ENCODE data around the gene FYCO1.

FYCO1 gene

DNA sequence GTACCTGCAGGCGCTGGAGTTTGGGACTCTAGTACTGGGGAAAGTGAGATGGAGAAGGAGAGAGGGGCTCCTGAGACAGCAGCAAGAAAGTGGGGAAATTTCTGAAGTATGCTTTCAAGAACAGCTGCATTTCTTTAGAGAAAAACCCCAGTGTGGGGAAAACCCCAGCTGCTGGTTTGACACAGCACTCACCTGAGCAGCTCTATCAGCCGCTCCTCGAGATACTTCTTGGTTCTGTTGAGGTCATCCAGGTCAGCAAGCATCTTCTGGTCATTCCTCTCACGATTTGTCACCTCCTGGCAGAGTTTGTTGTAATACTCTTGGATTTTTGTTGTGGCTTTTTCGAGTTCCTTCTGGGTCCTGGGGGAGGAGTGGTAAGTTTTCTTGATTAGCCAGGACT lies 33.6 kb downstream of the FYCO1 start:
- peaks cover 74 to 99% of the 10 kb centered on the region in 2 donors for H3K36me3 ChIP-seq (replicated peaks in 1 of 2; ENCODE audit: control insufficient read depth in 2 of 2, insufficient read depth in 2 of 2, low read length in 2 of 2)

DNA sequence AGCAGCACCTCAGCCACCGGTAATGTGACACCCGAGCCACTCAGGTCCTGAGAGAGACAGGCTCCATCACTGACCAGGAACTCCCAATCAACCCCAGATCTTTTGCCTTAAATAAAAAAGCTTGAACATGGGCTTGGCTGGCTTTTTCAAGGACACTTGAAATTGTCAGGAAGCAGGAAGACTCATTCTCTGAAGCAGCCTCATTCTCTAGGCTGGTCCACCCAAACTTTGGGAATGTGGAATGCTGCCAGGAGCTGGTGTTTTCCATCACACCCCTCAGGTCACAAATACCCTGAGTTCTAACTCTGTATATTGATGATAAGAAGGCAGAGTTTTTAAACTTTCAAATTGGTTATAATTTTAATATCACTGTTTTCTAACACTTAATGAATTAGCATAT lies 35.3 kb downstream of the FYCO1 start:
- Histone ChIP-seq H4K8ac (ENCODE audit: low read depth, low read length) (no peak overlapping the region), H3K9me3 (replicated peaks in 1 of 2; ENCODE audit: control insufficient read depth in 2 of 2, insufficient read depth in 1 of 2, low read depth in 1 of 2, low read length in 2 of 2) (no peaks in the 10 kb centered on the region), H3K27me3 (ENCODE audit: control insufficient read depth in 3 of 3, insufficient read depth in 3 of 3, low read depth in 1 of 3, low read length in 3 of 3) (no peaks in the 10 kb centered on the region), H4K91ac (ENCODE audit: low read depth, low read length, poor library complexity) (no peak overlapping the region), H3K4me1 (ENCODE audit: control insufficient read depth in 2 of 2, insufficient read depth in 1 of 2, low read depth in 1 of 2, low read length in 2 of 2) (peaks cover 0 to 4% of the 10 kb centered on the region in 2 donors), H2BK5ac (ENCODE audit: low read length) (no peak overlapping the region), H3K4ac (ENCODE audit: low read length) (no peak overlapping the region), H2AFZ (ENCODE audit: low read length) (no peak overlapping the region), H3K14ac (ENCODE audit: low read length) (no peak overlapping the region), H2BK120ac (ENCODE audit: low read depth, low read length) (no peak overlapping the region), H2BK15ac (ENCODE audit: low read length) (no peak overlapping the region), H3K4me3 (ENCODE audit: low read length in 2 of 2) (no peak overlapping the region), H3K18ac (ENCODE audit: low read length) (no peak overlapping the region), H2AK5ac (ENCODE audit: low read depth, low read length) (no peak overlapping the region), H3K4me2 (ENCODE audit: insufficient read depth, low read length, poor library complexity, severe bottlenecking) (no peak overlapping the region), H3K9ac (ENCODE audit: low read depth, low read length, poor library complexity) (no peak overlapping the region), H3K36me3 (replicated peaks in 1 of 2; ENCODE audit: control insufficient read depth in 2 of 2, insufficient read depth in 2 of 2, low read length in 2 of 2) (peaks cover 62 to 96% of the 10 kb centered on the region in 2 donors), H3K23ac (ENCODE audit: low read depth, low read length, poor library complexity) (no peak overlapping the region), H3K79me1 (ENCODE audit: low read depth, low read length) (no peaks in the 10 kb centered on the region), H3K27ac (replicated peaks; ENCODE audit: low read length) (no peak overlapping the region), H2BK12ac (ENCODE audit: low read length) (no peak overlapping the region)
- WGBS, 2 donors (ENCODE audit: extremely low coverage in 2 of 2, insufficient read length in 2 of 2, insufficient replicate concordance in 1 of 2): no CpG with 5 or more reads among the region's 2 CpGs
- no peak for DNase-seq (ENCODE audit: low spot score)

More for the DNA sequence above, 33.6 kb downstream of the FYCO1 start:
- no peak overlapping the region for H4K8ac ChIP-seq (ENCODE audit: low read depth, low read length)
- no peak overlapping the region for H3K23ac ChIP-seq (ENCODE audit: low read depth, low read length, poor library complexity)
- H2BK5ac ChIP-seq (ENCODE audit: low read length): no peak overlapping the region
- no peak overlapping the region for H3K4me3 ChIP-seq (ENCODE audit: low read length in 2 of 2)
- H3K14ac ChIP-seq (ENCODE audit: low read length): no peak overlapping the region
- H3K9ac ChIP-seq (ENCODE audit: low read depth, low read length, poor library complexity): no peak overlapping the region
- H3K79me1 ChIP-seq (ENCODE audit: low read depth, low read length): no peaks in the 10 kb centered on the region
- no peak overlapping the region for H2BK12ac ChIP-seq (ENCODE audit: low read length)
- WGBS, 2 donors (ENCODE audit: extremely low coverage in 2 of 2, insufficient read length in 2 of 2, insufficient replicate concordance in 1 of 2): no CpG with 5 or more reads among the region's 5 CpGs
- no peak overlapping the region for H3K27ac ChIP-seq (replicated peaks; ENCODE audit: low read length)
- no peak overlapping the region for H3K4ac ChIP-seq (ENCODE audit: low read length)
- no peaks in the 10 kb centered on the region for H3K27me3 ChIP-seq (ENCODE audit: control insufficient read depth in 3 of 3, insufficient read depth in 3 of 3, low read depth in 1 of 3, low read length in 3 of 3)
- H2AFZ ChIP-seq (ENCODE audit: low read length): no peak overlapping the region
- H2AK5ac ChIP-seq (ENCODE audit: low read depth, low read length): no peak overlapping the region
- H3K18ac ChIP-seq (ENCODE audit: low read length): no peak overlapping the region
- H2BK15ac ChIP-seq (ENCODE audit: low read length): no peak overlapping the region
- no peak for DNase-seq (ENCODE audit: low spot score)
- no peak overlapping the region for H3K4me2 ChIP-seq (ENCODE audit: insufficient read depth, low read length, poor library complexity, severe bottlenecking)
- H2BK120ac ChIP-seq (ENCODE audit: low read depth, low read length): no peak overlapping the region
- H3K9me3 ChIP-seq (replicated peaks in 1 of 2; ENCODE audit: control insufficient read depth in 2 of 2, insufficient read depth in 1 of 2, low read depth in 1 of 2, low read length in 2 of 2): no peaks in the 10 kb centered on the region
- peaks cover 0 to 4% of the 10 kb centered on the region in 2 donors for H3K4me1 ChIP-seq (ENCODE audit: control insufficient read depth in 2 of 2, insufficient read depth in 1 of 2, low read depth in 1 of 2, low read length in 2 of 2)
- no peak overlapping the region for H4K91ac ChIP-seq (ENCODE audit: low read depth, low read length, poor library complexity)

DNA sequence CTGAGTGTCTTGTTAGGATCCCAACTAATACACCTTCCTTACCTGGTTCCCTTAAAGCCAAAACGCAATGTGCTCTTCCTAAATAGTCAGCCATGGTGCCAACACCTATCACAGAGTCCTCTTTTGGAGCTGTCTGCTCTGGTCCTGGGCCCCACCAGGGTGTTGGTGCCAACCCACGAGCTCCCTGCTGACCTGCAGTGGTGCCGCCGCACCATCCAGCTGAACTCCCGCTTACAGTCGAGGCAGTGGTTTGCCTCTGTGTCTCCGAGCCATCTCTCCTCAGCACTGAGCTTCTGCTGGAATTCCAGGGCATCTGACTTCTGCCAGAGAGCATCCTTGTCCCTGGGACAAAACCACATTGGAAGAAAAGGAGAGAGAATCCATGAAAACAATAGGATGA lies 36.4 kb downstream of the FYCO1 start:
- Histone ChIP-seq H3K4me2 (ENCODE audit: insufficient read depth, low read length, poor library complexity, severe bottlenecking) (no peak overlapping the region), H3K23ac (ENCODE audit: low read depth, low read length, poor library complexity) (no peak overlapping the region), H3K27ac (replicated peaks; ENCODE audit: low read length) (no peak overlapping the region), H2BK12ac (ENCODE audit: low read length) (no peak overlapping the region), H2AFZ (ENCODE audit: low read length) (no peak overlapping the region), H2BK15ac (ENCODE audit: low read length) (no peak overlapping the region), H3K4me3 (ENCODE audit: low read length in 2 of 2) (no peak overlapping the region), H2AK5ac (ENCODE audit: low read depth, low read length) (no peak overlapping the region), H4K91ac (ENCODE audit: low read depth, low read length, poor library complexity) (no peak overlapping the region), H3K4me1 (ENCODE audit: control insufficient read depth in 2 of 2, insufficient read depth in 1 of 2, low read depth in 1 of 2, low read length in 2 of 2) (peaks cover 0 to 4% of the 10 kb centered on the region in 2 donors), H3K9ac (ENCODE audit: low read depth, low read length, poor library complexity) (no peak overlapping the region), H4K8ac (ENCODE audit: low read depth, low read length) (no peak overlapping the region), H3K79me1 (ENCODE audit: low read depth, low read length) (no peaks in the 10 kb centered on the region), H3K9me3 (replicated peaks in 1 of 2; ENCODE audit: control insufficient read depth in 2 of 2, insufficient read depth in 1 of 2, low read depth in 1 of 2, low read length in 2 of 2) (no peaks in the 10 kb centered on the region), H2BK5ac (ENCODE audit: low read length) (no peak overlapping the region), H3K18ac (ENCODE audit: low read length) (no peak overlapping the region), H2BK120ac (ENCODE audit: low read depth, low read length) (no peak overlapping the region), H3K36me3 (replicated peaks in 1 of 2; ENCODE audit: control insufficient read depth in 2 of 2, insufficient read depth in 2 of 2, low read length in 2 of 2) (peaks cover 66 to 96% of the 10 kb centered on the region in 2 donors), H3K14ac (ENCODE audit: low read length) (no peak overlapping the region), H3K4ac (ENCODE audit: low read length) (no peak overlapping the region), H3K27me3 (ENCODE audit: control insufficient read depth in 3 of 3, insufficient read depth in 3 of 3, low read depth in 1 of 3, low read length in 3 of 3) (no peaks in the 10 kb centered on the region)
- DNase-seq (ENCODE audit: low spot score): no peak
- no CpG with 5 or more reads among the region's 7 CpGs for WGBS, 2 donors (ENCODE audit: extremely low coverage in 2 of 2, insufficient read length in 2 of 2, insufficient replicate concordance in 1 of 2)

DNA sequence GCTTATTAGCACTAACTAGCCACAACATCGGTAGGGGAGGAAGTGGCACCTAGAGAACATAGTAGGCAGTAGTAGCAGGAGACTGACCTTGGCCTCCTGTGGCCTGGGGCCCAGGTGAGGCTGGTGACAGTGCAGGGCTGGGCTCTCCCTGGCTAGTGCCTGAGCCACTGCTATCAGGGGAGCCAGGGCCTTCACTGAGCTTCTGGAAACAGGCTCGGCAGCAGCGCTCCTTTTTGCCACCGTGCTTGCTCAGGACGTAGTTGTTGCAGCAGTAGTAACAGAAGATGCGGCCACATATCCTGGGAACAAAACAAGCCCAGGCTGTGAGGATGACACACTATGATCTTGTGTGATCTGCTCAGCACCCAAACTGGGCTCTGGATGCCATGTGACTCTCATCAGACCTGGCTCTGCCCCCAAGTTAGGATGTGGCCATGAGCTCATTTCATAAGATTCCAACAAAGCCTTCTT lies 37.3 kb downstream of the FYCO1 start:
- Histone ChIP-seq H3K4ac (ENCODE audit: low read length) (no peak overlapping the region), H3K9ac (ENCODE audit: low read depth, low read length, poor library complexity) (no peak overlapping the region), H3K4me1 (ENCODE audit: control insufficient read depth in 2 of 2, insufficient read depth in 1 of 2, low read depth in 1 of 2, low read length in 2 of 2) (peaks cover 0 to 4% of the 10 kb centered on the region in 2 donors), H3K27me3 (ENCODE audit: control insufficient read depth in 3 of 3, insufficient read depth in 3 of 3, low read depth in 1 of 3, low read length in 3 of 3) (no peaks in the 10 kb centered on the region), H3K9me3 (replicated peaks in 1 of 2; ENCODE audit: control insufficient read depth in 2 of 2, insufficient read depth in 1 of 2, low read depth in 1 of 2, low read length in 2 of 2) (no peaks in the 10 kb centered on the region), H2BK12ac (ENCODE audit: low read length) (no peak overlapping the region), H3K27ac (replicated peaks; ENCODE audit: low read length) (no peak overlapping the region), H3K4me2 (ENCODE audit: insufficient read depth, low read length, poor library complexity, severe bottlenecking) (no peak overlapping the region), H3K18ac (ENCODE audit: low read length) (no peak overlapping the region), H4K91ac (ENCODE audit: low read depth, low read length, poor library complexity) (no peak overlapping the region), H2AK5ac (ENCODE audit: low read depth, low read length) (no peak overlapping the region), H4K8ac (ENCODE audit: low read depth, low read length) (no peak overlapping the region), H2BK5ac (ENCODE audit: low read length) (no peak overlapping the region), H2AFZ (ENCODE audit: low read length) (no peak overlapping the region), H2BK120ac (ENCODE audit: low read depth, low read length) (no peak overlapping the region), H3K79me1 (ENCODE audit: low read depth, low read length) (no peaks in the 10 kb centered on the region), H3K14ac (ENCODE audit: low read length) (no peak overlapping the region), H3K36me3 (replicated peaks in 1 of 2; ENCODE audit: control insufficient read depth in 2 of 2, insufficient read depth in 2 of 2, low read length in 2 of 2) (peaks cover 63 to 96% of the 10 kb centered on the region in 2 donors), H2BK15ac (ENCODE audit: low read length) (no peak overlapping the region), H3K23ac (ENCODE audit: low read depth, low read length, poor library complexity) (no peak overlapping the region), H3K4me3 (ENCODE audit: low read length in 2 of 2) (no peak overlapping the region)
- DNase-seq (ENCODE audit: low spot score): no peak
- no CpG with 5 or more reads among the region's 6 CpGs for WGBS, 2 donors (ENCODE audit: extremely low coverage in 2 of 2, insufficient read length in 2 of 2, insufficient replicate concordance in 1 of 2)

Measured in neuronal stem cell (in vitro differentiated cells).